ENCODE measurements around the gene BEST3. TPM values are rescaled to one million over a fixed set of nuclear protein-coding genes. Genes with fewer than 3 reads are reported as not detected.

BEST3 gene
- total and polyA plus RNA-seq, 2 experiments from 2014 or later, result not detected

- TF ChIP-seq, protein P1, sequence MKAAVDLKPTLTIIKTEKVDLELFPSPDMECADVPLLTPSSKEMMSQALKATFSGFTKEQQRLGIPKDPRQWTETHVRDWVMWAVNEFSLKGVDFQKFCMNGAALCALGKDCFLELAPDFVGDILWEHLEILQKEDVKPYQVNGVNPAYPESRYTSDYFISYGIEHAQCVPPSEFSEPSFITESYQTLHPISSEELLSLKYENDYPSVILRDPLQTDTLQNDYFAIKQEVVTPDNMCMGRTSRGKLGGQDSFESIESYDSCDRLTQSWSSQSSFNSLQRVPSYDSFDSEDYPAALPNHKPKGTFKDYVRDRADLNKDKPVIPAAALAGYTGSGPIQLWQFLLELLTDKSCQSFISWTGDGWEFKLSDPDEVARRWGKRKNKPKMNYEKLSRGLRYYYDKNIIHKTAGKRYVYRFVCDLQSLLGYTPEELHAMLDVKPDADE (IDR thresholded peaks at IDR 0.05), result no peak
- TF ChIP-seq ZNF114 (CRISPR knock-in tag; IDR thresholded peaks at IDR 0.05), result no peak
- TF ChIP-seq NANOG (IDR thresholded peaks at IDR 0.05; ENCODE audit: borderline replicate concordance), result no peak
These were observed 77.6 kb downstream of the BEST3 start (continued) for GRCh38 chr12:69621551-69621950.

DNA sequence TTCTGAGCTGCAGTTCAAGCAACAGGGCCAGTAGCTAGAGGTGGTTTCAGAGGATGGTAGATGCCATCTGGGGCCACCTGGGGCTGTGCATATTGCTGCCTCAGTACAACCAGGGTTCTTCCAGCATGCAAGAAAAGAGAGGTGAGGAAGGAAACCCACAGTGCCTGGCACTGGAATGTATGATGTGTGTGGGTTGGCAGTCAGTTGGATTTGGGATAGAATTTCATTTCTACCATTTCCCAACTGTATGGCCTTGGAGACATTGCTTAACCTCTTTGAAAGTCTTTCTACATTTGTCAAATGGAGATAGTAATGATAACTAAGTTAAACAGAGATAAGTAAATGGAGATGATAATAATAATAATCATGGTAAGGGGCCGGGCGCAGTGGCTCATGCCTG is 78.2 kb downstream of the BEST3 start:
- Mint-ChIP-seq H3K4me1 (no peaks in the 10 kb centered on the region), H3K36me3 (ENCODE audit: low read depth) (no peaks in the 10 kb centered on the region)
- DNase-seq (ENCODE audit: low spot score), result no peak

More for the DNA sequence above, 78.2 kb downstream of the BEST3 start:
- no peak overlapping the region for H3K4me2 ChIP-seq
- H3K4me1 ChIP-seq (ENCODE audit: insufficient read depth), result no peaks in the 10 kb centered on the region
- H3K9me2 ChIP-seq (ENCODE audit: insufficient read depth), result peaks cover 13% of the 10 kb centered on the region; the same call in 1 of the 2 replicates
- no peak overlapping the region for H2AFZ ChIP-seq
- no peaks in the 10 kb centered on the region for H4K20me1 ChIP-seq (replicated peaks; ENCODE audit: insufficient read depth)
- TF ChIP-seq, protein P2, sequence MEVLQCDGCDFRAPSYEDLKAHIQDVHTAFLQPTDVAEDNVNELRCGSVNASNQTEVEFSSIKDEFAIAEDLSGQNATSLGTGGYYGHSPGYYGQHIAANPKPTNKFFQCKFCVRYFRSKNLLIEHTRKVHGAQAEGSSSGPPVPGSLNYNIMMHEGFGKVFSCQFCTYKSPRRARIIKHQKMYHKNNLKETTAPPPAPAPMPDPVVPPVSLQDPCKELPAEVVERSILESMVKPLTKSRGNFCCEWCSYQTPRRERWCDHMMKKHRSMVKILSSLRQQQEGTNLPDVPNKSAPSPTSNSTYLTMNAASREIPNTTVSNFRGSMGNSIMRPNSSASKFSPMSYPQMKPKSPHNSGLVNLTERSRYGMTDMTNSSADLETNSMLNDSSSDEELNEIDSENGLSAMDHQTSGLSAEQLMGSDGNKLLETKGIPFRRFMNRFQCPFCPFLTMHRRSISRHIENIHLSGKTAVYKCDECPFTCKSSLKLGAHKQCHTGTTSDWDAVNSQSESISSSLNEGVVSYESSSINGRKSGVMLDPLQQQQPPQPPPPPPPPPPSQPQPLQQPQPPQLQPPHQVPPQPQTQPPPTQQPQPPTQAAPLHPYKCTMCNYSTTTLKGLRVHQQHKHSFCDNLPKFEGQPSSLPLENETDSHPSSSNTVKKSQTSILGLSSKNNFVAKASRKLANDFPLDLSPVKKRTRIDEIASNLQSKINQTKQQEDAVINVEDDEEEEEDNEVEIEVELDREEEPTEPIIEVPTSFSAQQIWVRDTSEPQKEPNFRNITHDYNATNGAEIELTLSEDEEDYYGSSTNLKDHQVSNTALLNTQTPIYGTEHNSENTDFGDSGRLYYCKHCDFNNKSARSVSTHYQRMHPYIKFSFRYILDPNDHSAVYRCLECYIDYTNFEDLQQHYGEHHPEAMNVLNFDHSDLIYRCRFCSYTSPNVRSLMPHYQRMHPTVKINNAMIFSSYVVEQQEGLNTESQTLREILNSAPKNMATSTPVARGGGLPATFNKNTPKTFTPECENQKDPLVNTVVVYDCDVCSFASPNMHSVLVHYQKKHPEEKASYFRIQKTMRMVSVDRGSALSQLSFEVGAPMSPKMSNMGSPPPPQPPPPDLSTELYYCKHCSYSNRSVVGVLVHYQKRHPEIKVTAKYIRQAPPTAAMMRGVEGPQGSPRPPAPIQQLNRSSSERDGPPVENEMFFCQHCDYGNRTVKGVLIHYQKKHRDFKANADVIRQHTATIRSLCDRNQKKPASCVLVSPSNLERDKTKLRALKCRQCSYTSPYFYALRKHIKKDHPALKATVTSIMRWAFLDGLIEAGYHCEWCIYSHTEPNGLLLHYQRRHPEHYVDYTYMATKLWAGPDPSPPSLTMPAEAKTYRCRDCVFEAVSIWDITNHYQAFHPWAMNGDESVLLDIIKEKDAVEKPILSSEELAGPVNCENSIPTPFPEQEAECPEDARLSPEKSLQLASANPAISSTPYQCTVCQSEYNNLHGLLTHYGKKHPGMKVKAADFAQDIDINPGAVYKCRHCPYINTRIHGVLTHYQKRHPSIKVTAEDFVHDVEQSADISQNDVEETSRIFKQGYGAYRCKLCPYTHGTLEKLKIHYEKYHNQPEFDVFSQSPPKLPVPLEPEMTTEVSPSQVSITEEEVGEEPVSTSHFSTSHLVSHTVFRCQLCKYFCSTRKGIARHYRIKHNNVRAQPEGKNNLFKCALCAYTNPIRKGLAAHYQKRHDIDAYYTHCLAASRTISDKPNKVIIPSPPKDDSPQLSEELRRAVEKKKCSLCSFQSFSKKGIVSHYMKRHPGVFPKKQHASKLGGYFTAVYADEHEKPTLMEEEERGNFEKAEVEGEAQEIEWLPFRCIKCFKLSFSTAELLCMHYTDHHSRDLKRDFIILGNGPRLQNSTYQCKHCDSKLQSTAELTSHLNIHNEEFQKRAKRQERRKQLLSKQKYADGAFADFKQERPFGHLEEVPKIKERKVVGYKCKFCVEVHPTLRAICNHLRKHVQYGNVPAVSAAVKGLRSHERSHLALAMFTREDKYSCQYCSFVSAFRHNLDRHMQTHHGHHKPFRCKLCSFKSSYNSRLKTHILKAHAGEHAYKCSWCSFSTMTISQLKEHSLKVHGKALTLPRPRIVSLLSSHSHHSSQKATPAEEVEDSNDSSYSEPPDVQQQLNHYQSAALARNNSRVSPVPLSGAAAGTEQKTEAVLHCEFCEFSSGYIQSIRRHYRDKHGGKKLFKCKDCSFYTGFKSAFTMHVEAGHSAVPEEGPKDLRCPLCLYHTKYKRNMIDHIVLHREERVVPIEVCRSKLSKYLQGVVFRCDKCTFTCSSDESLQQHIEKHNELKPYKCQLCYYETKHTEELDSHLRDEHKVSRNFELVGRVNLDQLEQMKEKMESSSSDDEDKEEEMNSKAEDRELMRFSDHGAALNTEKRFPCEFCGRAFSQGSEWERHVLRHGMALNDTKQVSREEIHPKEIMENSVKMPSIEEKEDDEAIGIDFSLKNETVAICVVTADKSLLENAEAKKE (CRISPR knock-in tag; IDR thresholded peaks at IDR 0.05), result no peak
- TF ChIP-seq, protein P3, sequence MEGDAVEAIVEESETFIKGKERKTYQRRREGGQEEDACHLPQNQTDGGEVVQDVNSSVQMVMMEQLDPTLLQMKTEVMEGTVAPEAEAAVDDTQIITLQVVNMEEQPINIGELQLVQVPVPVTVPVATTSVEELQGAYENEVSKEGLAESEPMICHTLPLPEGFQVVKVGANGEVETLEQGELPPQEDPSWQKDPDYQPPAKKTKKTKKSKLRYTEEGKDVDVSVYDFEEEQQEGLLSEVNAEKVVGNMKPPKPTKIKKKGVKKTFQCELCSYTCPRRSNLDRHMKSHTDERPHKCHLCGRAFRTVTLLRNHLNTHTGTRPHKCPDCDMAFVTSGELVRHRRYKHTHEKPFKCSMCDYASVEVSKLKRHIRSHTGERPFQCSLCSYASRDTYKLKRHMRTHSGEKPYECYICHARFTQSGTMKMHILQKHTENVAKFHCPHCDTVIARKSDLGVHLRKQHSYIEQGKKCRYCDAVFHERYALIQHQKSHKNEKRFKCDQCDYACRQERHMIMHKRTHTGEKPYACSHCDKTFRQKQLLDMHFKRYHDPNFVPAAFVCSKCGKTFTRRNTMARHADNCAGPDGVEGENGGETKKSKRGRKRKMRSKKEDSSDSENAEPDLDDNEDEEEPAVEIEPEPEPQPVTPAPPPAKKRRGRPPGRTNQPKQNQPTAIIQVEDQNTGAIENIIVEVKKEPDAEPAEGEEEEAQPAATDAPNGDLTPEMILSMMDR (conservative IDR thresholded peaks at IDR 0.05; ENCODE audit: low read depth in 2 of 2), result no peak
- TF ChIP-seq EZH2phosphoT487 (IDR thresholded peaks at IDR 0.05; ENCODE audit: unreplicated experiment) (no peak), EZH2 (IDR thresholded peaks at IDR 0.05; ENCODE audit: low read depth, unreplicated experiment) (no peak), ZNF114 (CRISPR knock-in tag; IDR thresholded peaks at IDR 0.05) (no peak), CREB1 (CRISPR knock-in tag; IDR thresholded peaks at IDR 0.05; ENCODE audit: low read depth) (no peak), STAT1 (IDR thresholded peaks at IDR 0.05; ENCODE audit: unreplicated experiment) (no peak), JUNB (IDR thresholded peaks at IDR 0.05; ENCODE audit: unreplicated experiment) (no peak), REST (IDR thresholded peaks at IDR 0.05; ENCODE audit: unreplicated experiment) (no peak)
- TF ChIP-seq, protein P1 (IDR thresholded peaks at IDR 0.05), result no peak
- no peak overlapping the region for H3K27ac ChIP-seq (ENCODE audit: low read depth)
- Mint-ChIP-seq H3K27ac (no peak overlapping the region), H3K4me3 (no peak overlapping the region), H3K9me3 (no peaks in the 10 kb centered on the region), H3K27me3 (ENCODE audit: insufficient read depth, low read depth, poor library complexity) (peaks cover 4% of the 10 kb centered on the region)
- H3K4me3 ChIP-seq, result no peak overlapping the region
- ATAC-seq, result no peak
- no peaks in the 10 kb centered on the region for H3K27me3 ChIP-seq (ENCODE audit: insufficient read depth)
- H3K36me3 ChIP-seq (ENCODE audit: insufficient read depth), result no peaks in the 10 kb centered on the region
- H3K79me2 ChIP-seq (replicated peaks; ENCODE audit: insufficient read depth), result no peaks in the 10 kb centered on the region
- no peaks in the 10 kb centered on the region for H3F3A ChIP-seq (replicated peaks; ENCODE audit: low read depth)

Data from GM23338 (cell line).